HG03039 (cell line): ENCODE measurements around the gene ZNF428.
"Not testable (repeated sequence)": the region's sequence is repeated elsewhere in the genome, so short reads cannot be mapped to it uniquely, and the experiment has no call there.

Source experiments
- ATAC-seq: cut with Tn5 transposase; IDR thresholded peaks from one replicate; pipeline ENCODE4 v1.9.1; 2021; ENCODE audit warnings: mild to moderate bottlenecking, moderate library complexity; ENCODE audit not compliant: unreplicated experiment

Gene ZNF428

GRCh38 chr19:43619262-43620060 lies at the start of gene ZNF428:
ZNF428 (minus strand) TSS chr19:43619629; CDS start chr19:43614304, 5,325 bp downstream.
- peak; percentile 81 for ATAC-seq

GRCh38 chr19:43668406-43669109 lies 49.1 kb upstream of the ZNF428 start:
- peak; percentile 85 for ATAC-seq

- ATAC-seq: no peak
Measured at GRCh38 chr19:43667876-43668405, 48.5 kb upstream of the ZNF428 start.

- no peak for ATAC-seq
Measured at GRCh38 chr19:43667126-43667875, 47.9 kb upstream of the ZNF428 start.

- ATAC-seq: no peak
Measured at GRCh38 chr19:43664018-43664417, 44.6 kb upstream of the ZNF428 start.

GRCh38 chr19:43662487-43662886 lies 43.1 kb upstream of the ZNF428 start:
- ATAC-seq: no peak

- no peak for ATAC-seq
Measured at GRCh38 chr19:43660971-43661360, 41.5 kb upstream of the ZNF428 start.

- ATAC-seq: no peak
Measured at GRCh38 chr19:43660301-43660970, 41.0 kb upstream of the ZNF428 start.

- ATAC-seq: no peak
Measured at GRCh38 chr19:43658494-43658893, 39.1 kb upstream of the ZNF428 start.

- ATAC-seq: no peak
Measured at GRCh38 chr19:43658001-43658400, 38.6 kb upstream of the ZNF428 start.

GRCh38 chr19:43656436-43656835 lies 37.0 kb upstream of the ZNF428 start:
- no peak for ATAC-seq

GRCh38 chr19:43652546-43652874 lies 33.1 kb upstream of the ZNF428 start:
- no peak for ATAC-seq

- no peak for ATAC-seq
Measured at GRCh38 chr19:43651758-43652545, 32.5 kb upstream of the ZNF428 start.

GRCh38 chr19:43650276-43650675 lies 30.8 kb upstream of the ZNF428 start:
- ATAC-seq: not testable (repeated sequence)

GRCh38 chr19:43649514-43649913 lies 30.1 kb upstream of the ZNF428 start:
- no peak for ATAC-seq

GRCh38 chr19:43648633-43649032 lies 29.2 kb upstream of the ZNF428 start:
- ATAC-seq: no peak

- no peak for ATAC-seq
Measured at GRCh38 chr19:43644181-43644580, 24.8 kb upstream of the ZNF428 start.

GRCh38 chr19:43643326-43643725 lies 23.9 kb upstream of the ZNF428 start:
- no peak for ATAC-seq

- no peak for ATAC-seq
Measured at GRCh38 chr19:43642531-43642930, 23.1 kb upstream of the ZNF428 start.

- no peak for ATAC-seq
Measured at GRCh38 chr19:43641333-43641732, 21.9 kb upstream of the ZNF428 start.
